PFSK-1 (cell line): ENCODE measurements around the gene FCSK.

Source experiments
- FOXP2 ChIP-seq: optimal IDR thresholded peaks from 2 replicates; pipeline ENCODE3; 2011; ENCODE audit warnings: borderline replicate concordance, control low read depth, inconsistent platforms; ENCODE audit not compliant: insufficient read depth; ENCODE audit errors: extremely low read length, extremely low read depth
- POLR2AphosphoS5 ChIP-seq: IDR thresholded peaks from 2 replicates; pipeline ENCODE4 v1.6.1; 2012; ENCODE audit warnings: low read depth, mild to moderate bottlenecking, control low read depth, low read length, moderate library complexity
- REST ChIP-seq, 2 experiments: IDR thresholded peaks; 2 replicates each; pipeline versions ENCODE4 v1.6.1 to v1.8.0; 2011 to 2012; ENCODE audit warnings: low read depth in 2 of 2, low read length in 2 of 2, control low read depth in 1 of 2, inconsistent platforms in 1 of 2, mild to moderate bottlenecking in 1 of 2, moderate library complexity in 1 of 2; ENCODE audit not compliant: insufficient read depth in 1 of 2

- TF ChIP-seq POLR2AphosphoS5: no peak
- no peak for TF ChIP-seq FOXP2
- TF ChIP-seq REST (IDR thresholded peaks at IDR 0.05; ENCODE audit: insufficient read depth in 1 of 2, low read depth in 2 of 2, low read length in 2 of 2): no peak
Measured at GRCh38 chr16:70480127-70481105, 26.0 kb downstream of the FCSK start.
